SIG-M5 treated with dmso at 0.1 percent for 504 hours (cell line): ENCODE data around the gene OPN1MW.
"Not testable (repeated sequence)": the region's sequence is repeated elsewhere in the genome, so short reads cannot be mapped to it uniquely, and the experiment has no call there.

Experiments
- DNase-seq: peaks from one replicate; lab custom pipeline; 2025; ENCODE audit not compliant: unreplicated experiment; lab: John Stamatoyannopoulos, UW

OPN1MW gene

GRCh38 chrX:154209670-154210418 is 27.4 kb downstream of the OPN1MW start:
- DNase-seq, result not testable (repeated sequence)

DNA sequence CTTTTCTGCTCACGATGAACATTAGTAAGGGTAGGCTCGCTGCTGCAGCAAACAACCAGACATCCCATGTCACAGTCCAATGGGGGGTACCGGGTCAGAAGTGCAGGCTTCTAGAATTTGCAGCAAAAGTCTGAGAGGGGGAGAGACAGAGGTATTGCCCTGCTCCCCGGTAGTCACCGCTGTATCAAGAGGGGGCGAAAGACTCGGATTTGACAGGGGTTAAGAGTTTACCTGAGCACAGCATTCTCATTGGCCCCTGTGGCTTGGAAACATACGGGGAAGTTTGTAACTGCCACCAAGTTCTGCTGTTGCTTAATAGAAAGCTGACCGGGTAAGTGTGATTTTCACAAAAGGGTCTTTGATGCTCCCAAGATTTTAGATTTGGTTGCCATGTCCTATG is 28.7 kb downstream of the OPN1MW start:
- DNase-seq, result not testable (repeated sequence)

- DNase-seq, result not testable (repeated sequence)
Measured at GRCh38 chrX:154211499-154211898, 29.1 kb downstream of the OPN1MW start.

GRCh38 chrX:154219456-154219855 is 37.1 kb downstream of the OPN1MW start, which contains the start of gene OPN1MW2:
OPN1MW2 (plus strand) TSS chrX:154219756; CDS start chrX:154219816, 60 bp downstream.
- DNase-seq, result not testable (repeated sequence)

GRCh38 chrX:154225292-154225691 is 42.9 kb downstream of the OPN1MW start:
- DNase-seq, result not testable (repeated sequence)

GRCh38 chrX:154226706-154227105 is 44.3 kb downstream of the OPN1MW start:
- DNase-seq, result not testable (repeated sequence)

DNA sequence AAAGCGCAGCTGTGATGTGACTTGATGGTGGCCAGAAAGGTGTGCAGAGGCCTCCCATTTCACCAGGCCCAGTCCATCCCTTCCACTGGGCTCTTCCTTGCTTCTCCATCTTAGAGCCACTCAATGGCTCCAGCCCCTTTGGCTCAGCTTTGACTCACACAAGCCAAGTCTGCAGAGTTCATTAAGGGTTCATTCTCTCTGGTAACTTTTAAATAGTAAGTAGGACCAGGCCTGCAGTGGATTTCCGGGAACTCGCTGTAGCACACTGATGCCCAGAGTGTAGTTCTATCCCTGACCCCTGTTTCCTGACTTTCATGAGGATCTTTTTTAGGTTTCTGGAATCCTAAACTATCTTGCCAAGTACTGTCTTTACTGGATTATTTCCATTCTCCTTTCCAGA is 49.0 kb downstream of the OPN1MW start:
- not testable (repeated sequence) for DNase-seq

DNA sequence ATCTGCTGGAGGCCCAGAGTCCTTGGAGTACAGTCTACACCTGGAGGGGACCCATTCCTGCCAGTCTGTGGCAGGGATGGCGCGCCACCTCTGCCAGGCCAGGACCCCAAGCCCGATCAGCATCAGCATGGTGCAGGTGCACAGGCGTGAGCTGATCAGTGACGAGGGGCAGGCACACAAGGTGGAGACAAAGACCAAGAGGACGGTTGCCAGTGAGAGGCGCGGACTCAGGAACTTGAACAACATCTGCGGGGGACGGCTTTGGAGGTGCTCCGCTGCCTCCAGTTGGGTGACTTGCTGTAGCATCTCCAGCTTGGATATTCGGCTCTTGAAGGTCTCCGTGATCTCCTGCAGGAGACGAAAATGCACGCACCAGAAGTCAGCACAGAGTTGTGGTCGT is 51.2 kb downstream of the OPN1MW start:
- not testable (repeated sequence) for DNase-seq

GRCh38 chrX:154238939-154239559 is 56.7 kb downstream of the OPN1MW start:
- not testable (repeated sequence) for DNase-seq

- not testable (repeated sequence) for DNase-seq
Measured at GRCh38 chrX:154239982-154240503, 57.6 kb downstream of the OPN1MW start.
